Panc1 (cell line): ENCODE data around the gene HAGHL. TPM values are rescaled to one million over a fixed set of nuclear protein-coding genes. Genes with fewer than 3 reads are reported as not detected.

Experiments
- ATAC-seq: fragments of 200-7000 bp; cut with Tn5 transposase; 2 replicates; pipeline ENCODE4 v1.9.1; 2020; ENCODE audit warnings: mild to moderate bottlenecking, moderate library complexity
- BruUV-seq: library from RNA; stranded (reverse); fragments of 400-500 nt; replicated peaks from 2 replicates; lab custom pipeline; 2021; lab: Mats Ljungman, UMichigan
- CTCF ChIA-PET: fragments of 300-600 bp; sonication (Branson Sonifier 250); formaldehyde crosslinking; loops from one replicate; lab custom pipeline; 2022; ENCODE audit warnings: antibody characterized with exemption; lab: Charles Lee
- POLR2A ChIA-PET: fragments of 300-600 bp; sonication (Branson Sonifier 250); formaldehyde crosslinking; loops from one replicate; lab custom pipeline; 2022; ENCODE audit warnings: antibody characterized with exemption; lab: Charles Lee
- DNase-seq: peaks from one replicate; pipeline ENCODE4 v3.0.0-alpha.2; 2010; ENCODE audit warnings: low read depth, low spot score
- H3K27ac ChIP-seq: 2 replicates; pipeline ENCODE4 v1.5.1; 2011; ENCODE audit warnings: mild to moderate bottlenecking, low read length, inconsistent platforms
- H3K27me3 ChIP-seq: fragments of 200-500 bp; sonication (Bioruptor generic); 2 replicates; pipeline ENCODE4 v1.6.0; 2014; ENCODE audit warnings: low read length, inconsistent platforms; ENCODE audit not compliant: control insufficient read depth, insufficient read depth
- H3K36me3 ChIP-seq: fragments of 200-500 bp; sonication (Bioruptor generic); 2 replicates; pipeline ENCODE4 v1.5.1; 2014; ENCODE audit warnings: inconsistent platforms, mild to moderate bottlenecking, low read length, moderate library complexity; ENCODE audit not compliant: control insufficient read depth, insufficient read depth
- H3K4me1 ChIP-seq: 2 replicates; pipeline ENCODE4 v1.5.1; 2011; ENCODE audit warnings: inconsistent platforms, mild to moderate bottlenecking, low read length, moderate library complexity; ENCODE audit not compliant: control insufficient read depth, insufficient read depth
- H3K4me3 ChIP-seq, 2 experiments: 2 replicates each; pipeline ENCODE4 v1.5.1; 2011 to 2012; ENCODE audit warnings: low read depth in 2 of 2, low read length in 2 of 2, mild to moderate bottlenecking in 2 of 2, inconsistent platforms in 1 of 2, moderate library complexity in 1 of 2
- H3K9me3 ChIP-seq: fragments of 200-500 bp; sonication (Bioruptor generic); 2 replicates; pipeline ENCODE4 v1.5.1; 2014; ENCODE audit warnings: low read depth, mild to moderate bottlenecking, inconsistent platforms, low read length, moderate library complexity; ENCODE audit not compliant: control insufficient read depth, insufficient read depth
- POLR2AphosphoS5 ChIP-seq: IDR thresholded peaks from 2 replicates; pipeline ENCODE4 v1.6.1; 2012; ENCODE audit warnings: mild to moderate bottlenecking, low read depth, low read length, moderate library complexity
- SIN3A ChIP-seq: IDR thresholded peaks from 2 replicates; pipeline ENCODE4 v1.6.1; 2012; ENCODE audit warnings: low read depth, mild to moderate bottlenecking, low read length, moderate library complexity, borderline replicate concordance; ENCODE audit not compliant: insufficient read depth
- TCF7L2 ChIP-seq: IDR thresholded peaks from 2 replicates; pipeline ENCODE4 v1.6.1; 2011; ENCODE audit warnings: mild to moderate bottlenecking, low read depth, low read length, inconsistent platforms
- in situ Hi-C: cut with HindIII; loops from 2 replicates; pipeline ENCODE4 v1.10.0; 2016; ENCODE audit warnings: low sequenced_read_pairs, low pct_unique_long_range_greater_than_20kb
- intact Hi-C: fragments of 100-400 bp; cut with micrococcal nuclease; formaldehyde crosslinking; loops from one replicate; pipeline ENCODE4 v1.10.0; 2022; ENCODE audit not compliant: unreplicated experiment
- total RNA-seq: library from RNA; stranded (reverse); gene quantifications from one replicate; pipeline ENCODE4 v1.2.1, GENCODE V29; 2021; ENCODE audit not compliant: unreplicated experiment
- TF ChIP-seq, protein P1 (sequence below), 2 experiments: IDR thresholded peaks; 2 replicates each; pipeline ENCODE4 v1.6.1; 2011 to 2012; ENCODE audit warnings: low read depth in 2 of 2, control low read depth in 1 of 2, low read length in 1 of 2, mild to moderate bottlenecking in 1 of 2, moderate library complexity in 1 of 2; ENCODE audit not compliant: insufficient read depth in 1 of 2
- TF ChIP-seq, protein P2 (sequence below): fragments of 450-650 bp; IDR thresholded peaks from 2 replicates; pipeline ENCODE4 v1.5.1; 2017; ENCODE audit warnings: mild to moderate bottlenecking

HAGHL gene
- total RNA-seq, 1 experiment from 2014 or later: 41.1 TPM

DNA sequence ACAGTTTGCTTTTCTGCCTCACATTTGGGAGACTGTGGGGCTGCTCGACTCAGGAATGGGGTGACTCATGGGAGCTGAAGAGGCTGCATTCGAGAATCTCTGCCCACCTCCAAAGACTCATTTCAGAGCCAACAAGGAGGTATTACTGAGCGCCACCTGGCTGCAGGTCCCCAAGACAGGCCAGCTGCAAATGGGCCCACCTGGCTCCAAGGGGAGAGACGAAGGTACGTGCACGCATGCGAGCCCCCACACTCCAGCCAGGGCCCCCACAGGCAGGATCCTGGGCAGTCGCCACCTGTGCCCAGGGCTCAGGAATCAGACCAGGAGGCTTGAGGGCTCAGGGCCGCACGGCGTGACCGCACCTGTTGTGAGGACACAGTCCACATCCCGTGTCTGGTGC is 6.0 kb downstream of the HAGHL start:
- H3K4me1 ChIP-seq: no peaks in the 10 kb centered on the region; the same call in 1 of the 2 replicates
- H3K4me3 ChIP-seq: no peak overlapping the region
- CTCF ChIA-PET: interaction anchor here (0.5 to 1.3 kb wide), 3 partner anchors 21 to 76 kb away, joined by 4 to 8 read pairs (median 7); no protein-coding TSS in a partner anchor
- in situ Hi-C loops: no loop called here
- H3K27ac ChIP-seq: no peak overlapping the region
- H3K27me3 ChIP-seq: no peaks in the 10 kb centered on the region
- intact Hi-C loops: no loop called here
- no TSS peak for BruUV-seq
- H3K9me3 ChIP-seq: no peaks in the 10 kb centered on the region
- TF ChIP-seq POLR2AphosphoS5: no peak
- no peak for TF ChIP-seq SIN3A
- no peak for TF ChIP-seq TCF7L2
- TF ChIP-seq, protein P1, sequence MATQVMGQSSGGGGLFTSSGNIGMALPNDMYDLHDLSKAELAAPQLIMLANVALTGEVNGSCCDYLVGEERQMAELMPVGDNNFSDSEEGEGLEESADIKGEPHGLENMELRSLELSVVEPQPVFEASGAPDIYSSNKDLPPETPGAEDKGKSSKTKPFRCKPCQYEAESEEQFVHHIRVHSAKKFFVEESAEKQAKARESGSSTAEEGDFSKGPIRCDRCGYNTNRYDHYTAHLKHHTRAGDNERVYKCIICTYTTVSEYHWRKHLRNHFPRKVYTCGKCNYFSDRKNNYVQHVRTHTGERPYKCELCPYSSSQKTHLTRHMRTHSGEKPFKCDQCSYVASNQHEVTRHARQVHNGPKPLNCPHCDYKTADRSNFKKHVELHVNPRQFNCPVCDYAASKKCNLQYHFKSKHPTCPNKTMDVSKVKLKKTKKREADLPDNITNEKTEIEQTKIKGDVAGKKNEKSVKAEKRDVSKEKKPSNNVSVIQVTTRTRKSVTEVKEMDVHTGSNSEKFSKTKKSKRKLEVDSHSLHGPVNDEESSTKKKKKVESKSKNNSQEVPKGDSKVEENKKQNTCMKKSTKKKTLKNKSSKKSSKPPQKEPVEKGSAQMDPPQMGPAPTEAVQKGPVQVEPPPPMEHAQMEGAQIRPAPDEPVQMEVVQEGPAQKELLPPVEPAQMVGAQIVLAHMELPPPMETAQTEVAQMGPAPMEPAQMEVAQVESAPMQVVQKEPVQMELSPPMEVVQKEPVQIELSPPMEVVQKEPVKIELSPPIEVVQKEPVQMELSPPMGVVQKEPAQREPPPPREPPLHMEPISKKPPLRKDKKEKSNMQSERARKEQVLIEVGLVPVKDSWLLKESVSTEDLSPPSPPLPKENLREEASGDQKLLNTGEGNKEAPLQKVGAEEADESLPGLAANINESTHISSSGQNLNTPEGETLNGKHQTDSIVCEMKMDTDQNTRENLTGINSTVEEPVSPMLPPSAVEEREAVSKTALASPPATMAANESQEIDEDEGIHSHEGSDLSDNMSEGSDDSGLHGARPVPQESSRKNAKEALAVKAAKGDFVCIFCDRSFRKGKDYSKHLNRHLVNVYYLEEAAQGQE (IDR thresholded peaks at IDR 0.05; ENCODE audit: insufficient read depth in 1 of 2, low read depth in 2 of 2, low read length in 1 of 2): no peak
- TF ChIP-seq, protein P2, sequence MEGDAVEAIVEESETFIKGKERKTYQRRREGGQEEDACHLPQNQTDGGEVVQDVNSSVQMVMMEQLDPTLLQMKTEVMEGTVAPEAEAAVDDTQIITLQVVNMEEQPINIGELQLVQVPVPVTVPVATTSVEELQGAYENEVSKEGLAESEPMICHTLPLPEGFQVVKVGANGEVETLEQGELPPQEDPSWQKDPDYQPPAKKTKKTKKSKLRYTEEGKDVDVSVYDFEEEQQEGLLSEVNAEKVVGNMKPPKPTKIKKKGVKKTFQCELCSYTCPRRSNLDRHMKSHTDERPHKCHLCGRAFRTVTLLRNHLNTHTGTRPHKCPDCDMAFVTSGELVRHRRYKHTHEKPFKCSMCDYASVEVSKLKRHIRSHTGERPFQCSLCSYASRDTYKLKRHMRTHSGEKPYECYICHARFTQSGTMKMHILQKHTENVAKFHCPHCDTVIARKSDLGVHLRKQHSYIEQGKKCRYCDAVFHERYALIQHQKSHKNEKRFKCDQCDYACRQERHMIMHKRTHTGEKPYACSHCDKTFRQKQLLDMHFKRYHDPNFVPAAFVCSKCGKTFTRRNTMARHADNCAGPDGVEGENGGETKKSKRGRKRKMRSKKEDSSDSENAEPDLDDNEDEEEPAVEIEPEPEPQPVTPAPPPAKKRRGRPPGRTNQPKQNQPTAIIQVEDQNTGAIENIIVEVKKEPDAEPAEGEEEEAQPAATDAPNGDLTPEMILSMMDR: no peak
- POLR2A ChIA-PET: no interaction called here
- peaks cover 2% of the 10 kb centered on the region for H3K36me3 ChIP-seq
- no peak for DNase-seq
- no peak for ATAC-seq

DNA sequence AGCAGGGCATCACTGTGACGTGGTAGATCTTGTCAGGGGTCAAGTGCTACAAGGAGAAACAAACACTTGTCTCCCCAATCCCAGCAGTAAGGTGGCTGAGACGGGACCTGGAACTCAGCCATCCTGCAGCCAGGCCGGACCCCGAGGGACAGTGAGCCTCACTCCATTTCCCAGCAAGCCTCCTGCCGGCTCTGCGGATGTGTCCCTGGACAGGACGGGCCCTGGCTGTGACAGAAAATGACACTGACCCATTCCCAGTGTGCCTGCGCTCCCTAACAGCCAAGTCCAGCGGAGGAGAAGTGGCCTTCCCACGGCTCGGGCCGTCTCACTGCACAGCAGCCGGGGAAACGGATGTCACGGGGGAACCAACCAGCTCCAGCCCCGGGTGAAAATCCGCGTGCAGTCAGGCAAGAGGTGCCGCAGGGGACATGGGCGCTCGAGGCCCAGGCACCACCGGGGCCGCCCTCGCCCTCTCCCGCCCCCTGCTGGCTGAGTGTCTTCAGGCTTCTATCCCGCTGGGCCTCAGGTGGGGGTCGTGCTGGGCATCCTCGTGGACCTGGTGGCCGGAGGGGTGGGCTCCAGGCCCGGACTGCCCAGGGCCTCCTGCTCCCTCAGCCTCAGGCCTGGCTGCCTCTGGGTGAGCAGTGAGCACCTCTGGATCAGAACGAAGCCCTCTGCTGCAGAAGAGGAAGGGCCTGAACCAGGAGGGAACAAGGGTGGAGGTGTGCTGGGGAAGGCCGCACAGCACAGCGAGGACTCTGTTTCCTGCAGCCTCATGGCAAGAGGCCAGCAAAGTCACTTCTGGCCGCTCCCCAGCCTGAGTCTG is 6.7 kb downstream of the HAGHL start:
- intact Hi-C loops (no loop called here), in situ Hi-C loops (no loop called here)
- no peak overlapping the region for H3K27ac ChIP-seq
- no peaks in the 10 kb centered on the region for H3K9me3 ChIP-seq
- no peaks in the 10 kb centered on the region; the same call in 1 of the 2 replicates for H3K4me1 ChIP-seq
- H3K36me3 ChIP-seq: peaks cover 2% of the 10 kb centered on the region
- ChIA-PET CTCF (interaction anchor here (1.3 kb wide), 1 partner anchor 21 kb away, joined by 4 read pairs; no protein-coding TSS in a partner anchor), POLR2A (no interaction called here)
- DNase-seq (no peak), ATAC-seq (peak; percentile 31; the same call in 1 of the 2 replicates)
- no peaks in the 10 kb centered on the region for H3K27me3 ChIP-seq
- H3K4me3 ChIP-seq: no peak overlapping the region
- TF ChIP-seq, protein P2: peak; percentile 86
- TF ChIP-seq SIN3A: no peak
- BruUV-seq: no TSS peak
